K562 (cell line): ENCODE results near the gene CLIP1. TPM values are rescaled to one million over a fixed set of nuclear protein-coding genes. Genes with fewer than 3 reads are reported as not detected.

Source experiments
- BRF1 ChIP-seq: IDR thresholded peaks from 3 replicates; pipeline ENCODE4 v1.6.1; 2011; ENCODE audit warnings: borderline replicate concordance, mild to moderate bottlenecking; ENCODE audit not compliant: insufficient read length; ENCODE audit errors: extremely low read depth
- CBX8 ChIP-seq: fragments of 200-600 bp; sonication (generic); IDR thresholded peaks from 2 replicates; pipeline ENCODE4 v1.6.1; 2012; ENCODE audit warnings: borderline replicate concordance, mixed run types, low read depth, mild to moderate bottlenecking, moderate library complexity, mixed read lengths, low read length, control low read depth, inconsistent platforms; ENCODE audit not compliant: poor library complexity, severe bottlenecking; ENCODE audit errors: extremely low read depth
- CTCFL ChIP-seq: IDR thresholded peaks from 2 replicates; pipeline ENCODE4 v1.6.1; 2011; ENCODE audit warnings: borderline replicate concordance, low read depth, mild to moderate bottlenecking, moderate library complexity, low read length; ENCODE audit not compliant: insufficient read depth, poor library complexity, severe bottlenecking
- MGA ChIP-seq: fragments of 450-650 bp; IDR thresholded peaks from 2 replicates; pipeline ENCODE4 v1.6.1; 2016; ENCODE audit warnings: mild to moderate bottlenecking, moderate library complexity
- SMARCC2 ChIP-seq: fragments of 450-650 bp; IDR thresholded peaks from 2 replicates; pipeline ENCODE4 v1.6.1; 2017; ENCODE audit warnings: antibody characterized with exemption, moderate library complexity, mild to moderate bottlenecking, low read depth
- TEAD4 ChIP-seq, 2 experiments: sonication (generic) in 1 of 2; formaldehyde crosslinking in 1 of 2; IDR thresholded peaks; 2 replicates each; pipeline versions ENCODE4 v1.6.1 to v1.8.0; 2012 to 2022; ENCODE audit warnings: borderline replicate concordance in 1 of 2, inconsistent platforms in 1 of 2, low read length in 1 of 2, mild to moderate bottlenecking in 1 of 2, missing genetic modification reagents in 1 of 2
- XRCC4 ChIP-seq: IDR thresholded peaks from one replicate; pipeline ENCODE4 v1.6.1; 2011; ENCODE audit not compliant: insufficient read depth, insufficient read length; ENCODE audit errors: extremely low read depth
- ZBTB2 ChIP-seq: fragments of 450-650 bp; IDR thresholded peaks from 2 replicates; pipeline ENCODE4 v1.6.1; 2016; ENCODE audit warnings: antibody characterized with exemption
- ZKSCAN8 ChIP-seq: fragments of 200-800 bp; sonication (Bioruptor generic); IDR thresholded peaks from 2 replicates; pipeline ENCODE4 v1.6.1; 2016; ENCODE audit warnings: missing genetic modification characterization, missing compliant biosample characterization
- polyA plus RNA-seq, 8 experiments: library from polyadenylated mRNA; depleted of rRNA in 4 of 8; stranded (reverse) in 5 of 8; unstranded in 3 of 8; fragments of >200 nt; fragmentation: Nextera tagmentation in 2 of 8; fragmentation: Illumina TruSeq in 1 of 8; extraction: Ambion mirVana in 2 of 8; extraction: Trizol in 1 of 8; gene quantifications; 2 replicates each; pipeline versions ENCODE4 v1.2.1 to v1.2.3, GENCODE V29; 2011 to 2014; ENCODE audit warnings: inconsistent platforms in 1 of 8, missing spikeins in 1 of 8
- total RNA-seq, 7 experiments: library from RNA; depleted of rRNA in 6 of 7; stranded (reverse); fragments of >200 nt in 6 of 7; fragmentation: Illumina TruSeq in 2 of 7; extraction: Trizol in 2 of 7; gene quantifications; 2 replicates each; pipeline versions ENCODE4 v1.2.1 to v1.2.3, GENCODE V29; 2011 to 2021; ENCODE audit warnings: low replicate concordance in 1 of 7

Gene CLIP1
- total and polyA plus RNA-seq, 9 of the 15 experiments (the other 6 are each of a cell fraction or from before 2014, with no cell fraction given), result 5.8 to 33.9 (median 27.6) TPM

- no peak for TF ChIP-seq CTCFL
- no peak for TF ChIP-seq SMARCC2
- no peak for TF ChIP-seq MGA
- no peak for TF ChIP-seq ZKSCAN8 (CRISPR knock-in tag)
- TF ChIP-seq CBX8, result no peak
- no peak for TF ChIP-seq BRF1
- no peak for TF ChIP-seq ZBTB2
- peak; percentile 58 for TF ChIP-seq TEAD4 (IDR thresholded peaks at IDR 0.05; ENCODE audit: low read length)
- TF ChIP-seq TEAD4 (CRISPR knock-in tag; IDR thresholded peaks at IDR 0.05; ENCODE audit: borderline replicate concordance), result no peak
- TF ChIP-seq XRCC4, result no peak
Observed at GRCh38 chr12:122399592-122400373, 22.7 kb downstream of the CLIP1 start (continued).
